ENCODE measurements around the gene SMIM35. TPM values are rescaled to one million over a fixed set of nuclear protein-coding genes. Genes with fewer than 3 reads are reported as not detected.

Gene SMIM35
- total RNA-seq, 1 experiment from 2014 or later, result not detected

DNA sequence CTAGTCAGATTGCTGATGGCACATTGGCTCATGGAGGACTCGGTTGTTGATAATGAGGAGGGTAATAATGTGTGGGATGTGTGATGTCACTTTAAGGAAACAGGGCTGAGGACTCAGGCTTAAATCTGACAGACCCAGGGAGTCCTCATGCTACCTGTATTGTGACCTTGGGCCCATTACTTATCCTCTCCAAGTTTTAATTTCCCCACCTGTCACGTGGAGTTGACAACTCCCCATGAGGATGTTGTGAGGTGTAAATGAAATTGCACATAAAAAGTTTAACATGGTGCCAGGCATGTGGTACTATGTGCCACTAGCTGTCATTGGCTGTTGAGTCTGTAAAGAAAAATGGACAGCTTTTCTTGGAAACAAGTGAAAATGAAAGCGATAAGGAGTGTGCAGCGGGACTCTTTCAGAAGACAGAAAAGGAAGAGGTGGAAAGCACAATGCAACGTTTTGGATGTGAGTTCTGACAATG is 85.2 kb downstream of the SMIM35 start:
- no peaks in the 10 kb centered on the region for H3K9me3 ChIP-seq (ENCODE audit: insufficient read depth, low read depth)
- TF ChIP-seq, protein P1, sequence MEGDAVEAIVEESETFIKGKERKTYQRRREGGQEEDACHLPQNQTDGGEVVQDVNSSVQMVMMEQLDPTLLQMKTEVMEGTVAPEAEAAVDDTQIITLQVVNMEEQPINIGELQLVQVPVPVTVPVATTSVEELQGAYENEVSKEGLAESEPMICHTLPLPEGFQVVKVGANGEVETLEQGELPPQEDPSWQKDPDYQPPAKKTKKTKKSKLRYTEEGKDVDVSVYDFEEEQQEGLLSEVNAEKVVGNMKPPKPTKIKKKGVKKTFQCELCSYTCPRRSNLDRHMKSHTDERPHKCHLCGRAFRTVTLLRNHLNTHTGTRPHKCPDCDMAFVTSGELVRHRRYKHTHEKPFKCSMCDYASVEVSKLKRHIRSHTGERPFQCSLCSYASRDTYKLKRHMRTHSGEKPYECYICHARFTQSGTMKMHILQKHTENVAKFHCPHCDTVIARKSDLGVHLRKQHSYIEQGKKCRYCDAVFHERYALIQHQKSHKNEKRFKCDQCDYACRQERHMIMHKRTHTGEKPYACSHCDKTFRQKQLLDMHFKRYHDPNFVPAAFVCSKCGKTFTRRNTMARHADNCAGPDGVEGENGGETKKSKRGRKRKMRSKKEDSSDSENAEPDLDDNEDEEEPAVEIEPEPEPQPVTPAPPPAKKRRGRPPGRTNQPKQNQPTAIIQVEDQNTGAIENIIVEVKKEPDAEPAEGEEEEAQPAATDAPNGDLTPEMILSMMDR (conservative IDR thresholded peaks at IDR 0.05), result no peak
- TF ChIP-seq EZH2 (IDR thresholded peaks at IDR 0.05; ENCODE audit: low read depth), result no peak
- H2AFZ ChIP-seq, result no peak overlapping the region
- no peaks in the 10 kb centered on the region for H3K9me2 ChIP-seq (ENCODE audit: insufficient read depth)
- peaks cover 32% of the 10 kb centered on the region; the same call in 1 of the 2 replicates for H3K27me3 ChIP-seq (ENCODE audit: insufficient read depth, low read depth)
- CTCF ChIA-PET, result no interaction called here
- H4K20me1 ChIP-seq (ENCODE audit: insufficient read depth), result no peaks in the 10 kb centered on the region
- no peak overlapping the region for H3K4me3 ChIP-seq
- H3K4me1 ChIP-seq (replicated peaks; ENCODE audit: insufficient read depth), result no peaks in the 10 kb centered on the region
- H3F3A ChIP-seq (ENCODE audit: insufficient read depth, low read depth), result no peaks in the 10 kb centered on the region
- POLR2A ChIA-PET (ENCODE audit: unreplicated experiment), result no interaction called here
- H3K36me3 ChIP-seq (ENCODE audit: low read depth), result no peaks in the 10 kb centered on the region
- intact Hi-C loops (cut with micrococcal nuclease; ENCODE audit: unreplicated experiment), result no loop called here
- no peak for DNase-seq
- no peaks in the 10 kb centered on the region for H3K79me2 ChIP-seq (ENCODE audit: low read depth)
- no peak overlapping the region for H3K4me2 ChIP-seq
- no TSS peak for BruUV-seq (replicated peaks)
- no peak overlapping the region for H3K27ac ChIP-seq

DNA sequence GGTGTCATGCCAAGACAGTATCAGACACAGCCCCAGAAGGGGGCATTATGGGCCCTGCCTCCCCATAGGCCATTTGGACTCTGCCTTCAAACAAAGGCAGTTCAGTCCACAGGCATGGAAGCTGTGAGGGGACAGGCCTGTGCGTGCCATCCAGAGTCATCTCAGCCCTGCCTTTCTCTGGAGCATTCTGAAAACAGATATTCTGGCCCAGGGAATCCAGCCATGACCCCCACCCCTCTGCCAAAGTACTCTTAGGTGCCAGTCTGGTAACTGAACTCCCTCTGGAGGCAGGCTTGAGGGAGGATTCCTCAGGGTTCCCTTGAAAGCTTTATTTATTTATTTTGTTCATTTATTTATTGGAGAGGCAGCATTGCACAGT is 85.9 kb downstream of the SMIM35 start:
- intact Hi-C loops (cut with micrococcal nuclease; ENCODE audit: unreplicated experiment), result no loop called here
- no peak overlapping the region for H3K27ac ChIP-seq
- H3K4me2 ChIP-seq, result no peak overlapping the region
- no peaks in the 10 kb centered on the region for H3K36me3 ChIP-seq (ENCODE audit: low read depth)
- no peaks in the 10 kb centered on the region for H3K4me1 ChIP-seq (replicated peaks; ENCODE audit: insufficient read depth)
- POLR2A ChIA-PET (ENCODE audit: unreplicated experiment), result no interaction called here
- BruUV-seq (replicated peaks), result no TSS peak
- no peak overlapping the region for H3K4me3 ChIP-seq
- no peak for TF ChIP-seq EZH2 (IDR thresholded peaks at IDR 0.05; ENCODE audit: low read depth)
- TF ChIP-seq, protein P1 (conservative IDR thresholded peaks at IDR 0.05), result no peak
- H4K20me1 ChIP-seq (ENCODE audit: insufficient read depth), result no peaks in the 10 kb centered on the region
- CTCF ChIA-PET, result no interaction called here
- H3K27me3 ChIP-seq (ENCODE audit: insufficient read depth, low read depth), result peaks cover 26% of the 10 kb centered on the region; the same call in 1 of the 2 replicates
- H3K9me2 ChIP-seq (ENCODE audit: insufficient read depth), result no peaks in the 10 kb centered on the region
- H3F3A ChIP-seq (ENCODE audit: insufficient read depth, low read depth), result no peaks in the 10 kb centered on the region
- no peaks in the 10 kb centered on the region for H3K79me2 ChIP-seq (ENCODE audit: low read depth)
- H2AFZ ChIP-seq, result no peak overlapping the region
- no peak for DNase-seq
- no peaks in the 10 kb centered on the region for H3K9me3 ChIP-seq (ENCODE audit: insufficient read depth, low read depth)

DNA sequence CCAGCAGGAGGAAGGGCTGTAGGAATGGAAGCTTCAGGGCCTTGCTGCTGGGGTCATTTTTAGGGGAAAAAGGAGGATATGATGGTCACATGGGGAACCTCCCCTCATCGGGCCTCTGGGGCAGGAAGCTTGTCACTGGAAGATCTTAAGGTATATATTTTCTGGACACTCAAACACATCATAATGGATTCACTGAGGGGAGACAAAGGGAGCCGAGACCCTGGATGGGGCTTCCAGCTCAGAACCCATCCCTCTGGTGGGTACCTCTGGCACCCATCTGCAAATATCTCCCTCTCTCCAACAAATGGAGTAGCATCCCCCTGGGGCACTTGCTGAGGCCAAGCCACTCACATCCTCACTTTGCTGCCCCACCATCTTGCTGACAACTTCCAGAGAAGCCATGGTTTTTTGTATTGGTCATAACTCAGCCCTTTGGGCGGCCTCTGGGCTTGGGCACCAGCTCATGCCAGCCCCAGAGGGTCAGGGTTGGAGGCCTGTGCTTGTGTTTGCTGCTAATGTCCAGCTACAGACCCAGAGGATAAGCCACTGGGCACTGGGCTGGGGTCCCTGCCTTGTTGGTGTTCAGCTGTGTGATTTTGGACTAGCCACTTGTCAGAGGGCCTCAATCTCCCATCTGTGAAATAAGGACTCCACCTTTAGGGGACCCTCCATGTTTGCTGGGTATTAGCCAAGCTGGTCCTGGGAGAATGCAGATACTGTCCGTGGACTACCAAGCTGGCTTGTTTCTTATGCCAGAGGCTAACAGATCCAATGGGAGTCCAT is 86.5 kb downstream of the SMIM35 start:
- Histone ChIP-seq H3K36me3 (ENCODE audit: low read depth) (no peaks in the 10 kb centered on the region), H4K20me1 (ENCODE audit: insufficient read depth) (no peaks in the 10 kb centered on the region), H2AFZ (no peak overlapping the region), H3K4me3 (no peak overlapping the region), H3F3A (ENCODE audit: insufficient read depth, low read depth) (no peaks in the 10 kb centered on the region), H3K9me2 (ENCODE audit: insufficient read depth) (no peaks in the 10 kb centered on the region), H3K4me1 (replicated peaks; ENCODE audit: insufficient read depth) (no peaks in the 10 kb centered on the region), H3K27ac (no peak overlapping the region), H3K4me2 (no peak overlapping the region), H3K27me3 (ENCODE audit: insufficient read depth, low read depth) (peaks cover 24% of the 10 kb centered on the region; the same call in 1 of the 2 replicates), H3K9me3 (ENCODE audit: insufficient read depth, low read depth) (no peaks in the 10 kb centered on the region), H3K79me2 (ENCODE audit: low read depth) (no peaks in the 10 kb centered on the region)
- intact Hi-C loops (cut with micrococcal nuclease; ENCODE audit: unreplicated experiment), result no loop called here
- ChIA-PET POLR2A (ENCODE audit: unreplicated experiment) (no interaction called here), CTCF (no interaction called here)
- TF ChIP-seq, protein P1 (conservative IDR thresholded peaks at IDR 0.05), result no peak
- no peak for TF ChIP-seq EZH2 (IDR thresholded peaks at IDR 0.05; ENCODE audit: low read depth)
- BruUV-seq (replicated peaks), result no TSS peak
- no peak for DNase-seq

Data from PC-9 (cell line).